ENCODE data around the gene ARL13A. TPM values are rescaled to one million over a fixed set of nuclear protein-coding genes. Genes with fewer than 3 reads are reported as not detected.

ARL13A gene
- total RNA-seq: not detected in 2 replicates

GRCh38 chrX:100969408-100969807, at the start of gene ARL13A:
Gene ARL13A (plus strand): TSS chrX:100969708. CDS start chrX:100973690, 3,982 bp downstream.
- no peaks in the 10 kb centered on the region for H3K36me3 ChIP-seq (ENCODE audit: control insufficient read depth, insufficient read depth, low read length)
- H3K27me3 ChIP-seq (ENCODE audit: control insufficient read depth, insufficient read depth, low read length): no peaks in the 10 kb centered on the region
- DNase-seq (ENCODE audit: low read depth): no peak
- FAIRE-seq: no peak
- H3K4me3 ChIP-seq (ENCODE audit: low read depth, low read length): no peak within 1 kb of the TSS
- TF ChIP-seq CTCF (IDR thresholded peaks at IDR 0.05; ENCODE audit: insufficient read depth, low read length, severe bottlenecking): no peak

DNA sequence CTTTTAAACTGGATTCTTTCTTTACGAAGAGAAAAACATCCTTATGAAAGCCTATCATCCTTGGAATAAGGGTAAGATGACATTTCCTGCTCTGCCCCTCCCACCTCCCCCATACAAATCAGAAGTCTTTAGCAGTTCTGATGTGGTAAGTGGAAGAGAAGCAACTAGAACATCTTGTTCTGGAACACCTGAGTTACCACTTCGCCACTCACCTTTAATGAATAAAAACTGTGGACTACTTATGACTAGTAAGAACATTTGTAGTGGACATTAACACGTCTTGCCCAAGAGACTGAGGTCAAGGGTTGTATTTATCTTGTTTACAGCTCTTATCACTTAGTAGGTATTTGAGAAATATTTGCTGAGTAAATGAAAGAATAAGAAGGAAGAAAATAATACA, 45.1 kb upstream of the ARL13A start:
- Histone ChIP-seq H3K4me3 (ENCODE audit: low read depth, low read length) (no peak overlapping the region), H3K27me3 (ENCODE audit: control insufficient read depth, insufficient read depth, low read length) (no peaks in the 10 kb centered on the region), H3K36me3 (ENCODE audit: control insufficient read depth, insufficient read depth, low read length) (no peaks in the 10 kb centered on the region)
- DNase-seq (ENCODE audit: low read depth) (no peak), FAIRE-seq (no peak)
- TF ChIP-seq CTCF (IDR thresholded peaks at IDR 0.05; ENCODE audit: insufficient read depth, low read length, severe bottlenecking): no peak

- DNase-seq (ENCODE audit: low read depth) (peak; percentile 69), FAIRE-seq (no peak)
- Histone ChIP-seq H3K4me3 (ENCODE audit: low read depth, low read length) (no peak overlapping the region), H3K36me3 (ENCODE audit: control insufficient read depth, insufficient read depth, low read length) (no peaks in the 10 kb centered on the region), H3K27me3 (ENCODE audit: control insufficient read depth, insufficient read depth, low read length) (no peaks in the 10 kb centered on the region)
- TF ChIP-seq CTCF (IDR thresholded peaks at IDR 0.05; ENCODE audit: insufficient read depth, low read length, severe bottlenecking): no peak
Measured at GRCh38 chrX:100926453-100926852, 43.1 kb upstream of the ARL13A start.

GRCh38 chrX:100928660-100929613, 40.6 kb upstream of the ARL13A start, which contains the start of gene XKRX:
Gene XKRX (minus strand): TSS chrX:100928917. CDS start chrX:100928304, 613 bp downstream.
- DNase-seq (ENCODE audit: low read depth) (peak; percentile 44), FAIRE-seq (no peak)
- Histone ChIP-seq H3K27me3 (ENCODE audit: control insufficient read depth, insufficient read depth, low read length) (no peaks in the 10 kb centered on the region), H3K4me3 (ENCODE audit: low read depth, low read length) (peak within 1 kb of the TSS; percentile 49), H3K36me3 (ENCODE audit: control insufficient read depth, insufficient read depth, low read length) (no peaks in the 10 kb centered on the region)
- no peak for TF ChIP-seq CTCF (IDR thresholded peaks at IDR 0.05; ENCODE audit: insufficient read depth, low read length, severe bottlenecking)

DNA sequence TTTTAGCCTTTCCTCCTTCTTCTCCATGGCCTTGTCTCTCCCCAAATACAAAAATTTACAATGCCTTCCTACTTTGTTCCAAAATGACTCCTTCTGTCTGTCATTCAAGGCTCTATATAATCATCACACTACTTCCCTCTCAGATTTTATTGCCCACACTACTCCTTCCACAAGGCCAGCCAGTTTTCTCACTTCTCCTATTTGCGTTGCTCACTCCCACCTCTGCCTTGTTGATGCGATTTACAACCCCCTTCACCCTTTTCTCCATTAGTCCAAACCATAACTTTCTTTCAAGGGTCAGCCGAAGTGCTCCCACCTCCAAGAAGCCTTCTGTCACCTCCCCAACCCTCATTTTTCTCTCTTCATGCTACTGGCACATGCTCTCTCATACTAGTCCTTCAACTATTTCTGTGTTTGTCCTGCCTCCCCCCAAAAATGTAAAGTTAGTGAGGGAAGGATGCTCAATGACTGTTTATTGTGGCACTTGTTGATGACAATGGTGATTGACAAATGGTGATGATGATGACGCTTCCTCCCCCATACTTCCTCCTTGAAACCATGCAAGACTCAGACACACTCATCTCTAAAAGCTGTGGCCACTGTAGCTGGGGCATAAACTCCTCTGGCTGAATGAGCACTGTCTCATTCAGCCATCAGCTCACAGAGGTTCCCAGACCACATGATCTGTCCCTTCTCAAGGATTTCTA, 38.1 kb upstream of the ARL13A start:
- Histone ChIP-seq H3K27me3 (ENCODE audit: control insufficient read depth, insufficient read depth, low read length) (no peaks in the 10 kb centered on the region), H3K36me3 (ENCODE audit: control insufficient read depth, insufficient read depth, low read length) (no peaks in the 10 kb centered on the region), H3K4me3 (ENCODE audit: low read depth, low read length) (no peak overlapping the region)
- DNase-seq (ENCODE audit: low read depth) (no peak), FAIRE-seq (no peak)
- no peak for TF ChIP-seq CTCF (IDR thresholded peaks at IDR 0.05; ENCODE audit: insufficient read depth, low read length, severe bottlenecking)
